GM13977 (cell line): ENCODE measurements around the gene OR2T33.
"Not testable (repeated sequence)": the region's sequence is repeated elsewhere in the genome, so short reads cannot be mapped to it uniquely, and the experiment has no call there.

Experiments
- DNase-seq: peaks from one replicate; pipeline ENCODE4 v3.0.0; 2012; ENCODE audit warnings: low spot score
- in situ Hi-C: fragments of 300-500 bp; cut with MboI; formaldehyde crosslinking; loops from one replicate; pipeline ENCODE4 v1.12.0; 2022; ENCODE audit warnings: low sequenced_read_pairs, low pct_unique_long_range_greater_than_20kb, mixed read lengths, inconsistent platforms; ENCODE audit not compliant: unreplicated experiment
- TF ChIP-seq, protein P1 (sequence below): IDR thresholded peaks from 2 replicates; pipeline ENCODE4 v1.5.1; 2012; ENCODE audit warnings: mild to moderate bottlenecking, control low read depth; ENCODE audit not compliant: insufficient read depth; ENCODE audit errors: extremely low read depth, missing control alignments

OR2T33 gene

DNA sequence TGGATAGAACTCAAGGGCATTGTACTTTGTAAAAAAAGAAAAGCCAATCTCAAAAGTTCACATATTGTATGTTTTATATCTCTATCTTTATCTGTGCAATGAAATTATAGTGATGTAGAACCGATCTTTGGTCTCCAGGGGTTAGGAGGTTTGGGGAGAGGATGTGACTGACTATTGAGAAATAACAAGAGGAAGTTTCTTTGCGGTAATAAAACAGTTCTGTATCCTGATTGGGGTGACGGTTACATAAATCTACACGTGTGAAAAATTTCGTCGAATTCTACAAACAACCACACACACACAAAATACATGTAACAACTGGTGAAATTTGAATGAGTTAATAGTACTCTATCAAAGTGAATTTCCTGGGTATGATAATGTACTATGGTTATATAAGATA lies 10.6 kb upstream of the OR2T33 start:
- TF ChIP-seq, protein P1, sequence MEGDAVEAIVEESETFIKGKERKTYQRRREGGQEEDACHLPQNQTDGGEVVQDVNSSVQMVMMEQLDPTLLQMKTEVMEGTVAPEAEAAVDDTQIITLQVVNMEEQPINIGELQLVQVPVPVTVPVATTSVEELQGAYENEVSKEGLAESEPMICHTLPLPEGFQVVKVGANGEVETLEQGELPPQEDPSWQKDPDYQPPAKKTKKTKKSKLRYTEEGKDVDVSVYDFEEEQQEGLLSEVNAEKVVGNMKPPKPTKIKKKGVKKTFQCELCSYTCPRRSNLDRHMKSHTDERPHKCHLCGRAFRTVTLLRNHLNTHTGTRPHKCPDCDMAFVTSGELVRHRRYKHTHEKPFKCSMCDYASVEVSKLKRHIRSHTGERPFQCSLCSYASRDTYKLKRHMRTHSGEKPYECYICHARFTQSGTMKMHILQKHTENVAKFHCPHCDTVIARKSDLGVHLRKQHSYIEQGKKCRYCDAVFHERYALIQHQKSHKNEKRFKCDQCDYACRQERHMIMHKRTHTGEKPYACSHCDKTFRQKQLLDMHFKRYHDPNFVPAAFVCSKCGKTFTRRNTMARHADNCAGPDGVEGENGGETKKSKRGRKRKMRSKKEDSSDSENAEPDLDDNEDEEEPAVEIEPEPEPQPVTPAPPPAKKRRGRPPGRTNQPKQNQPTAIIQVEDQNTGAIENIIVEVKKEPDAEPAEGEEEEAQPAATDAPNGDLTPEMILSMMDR: no peak
- DNase-seq: no peak
- in situ Hi-C loops: no loop called here

DNA sequence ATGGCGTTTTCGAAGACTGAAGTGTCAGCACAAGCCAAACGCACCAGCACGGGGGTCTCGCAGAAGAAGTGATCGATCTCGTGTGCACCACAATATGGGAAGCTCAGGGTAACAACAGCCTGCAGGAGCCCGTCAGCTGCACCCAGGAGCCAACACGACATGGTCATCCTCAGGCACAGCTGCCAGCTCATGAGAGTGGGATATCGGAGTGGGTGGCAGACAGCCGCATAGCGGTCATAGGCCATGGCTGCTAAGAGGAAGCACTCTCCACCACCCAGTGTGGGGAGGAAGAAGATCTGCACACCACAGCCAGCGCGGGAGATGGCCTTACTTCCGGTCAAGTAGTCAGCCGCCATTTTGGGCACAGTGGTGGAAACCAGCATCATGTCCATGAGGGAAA lies 4.6 kb downstream of the OR2T33 start:
- in situ Hi-C loops, DNase-seq: not testable (repeated sequence)

DNA sequence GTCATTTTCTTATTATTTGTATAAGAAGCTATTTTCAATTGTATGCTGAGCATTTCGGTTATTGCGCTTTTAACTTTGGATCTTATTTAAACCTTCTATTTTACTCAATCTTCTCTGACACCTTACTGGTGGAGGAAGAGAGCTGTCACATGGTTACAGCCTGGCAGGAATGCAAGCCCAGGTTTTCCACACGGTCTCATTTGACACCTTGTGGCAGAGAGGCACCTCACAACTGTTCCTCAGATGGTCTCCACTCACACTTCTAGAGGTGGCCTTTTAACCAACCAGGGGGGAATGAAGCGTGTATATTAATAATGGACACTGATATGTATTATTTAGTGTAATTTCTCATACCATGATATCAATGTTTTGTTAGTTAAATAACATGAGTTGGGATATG lies 9.6 kb downstream of the OR2T33 start:
- no peak for DNase-seq
- TF ChIP-seq, protein P1: peak; percentile 6
- in situ Hi-C loops: no loop called here

DNA sequence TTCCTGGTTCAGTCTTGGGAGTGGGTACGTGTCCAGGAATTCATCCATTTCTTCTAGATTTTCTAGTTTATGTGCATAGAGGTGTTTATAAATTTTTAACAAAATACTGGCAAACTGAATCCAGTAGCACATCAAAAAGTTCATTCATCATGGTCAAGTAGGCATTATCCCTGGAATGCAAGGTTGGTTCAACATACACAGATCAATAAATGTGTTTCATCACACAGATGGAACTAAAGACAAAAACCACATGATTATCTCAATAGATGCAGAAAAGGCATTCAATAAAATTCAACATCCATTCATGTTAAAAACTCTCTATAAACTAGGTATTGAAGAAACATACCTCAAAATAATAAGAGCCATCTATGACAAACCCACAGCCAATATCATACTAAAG lies 18.5 kb downstream of the OR2T33 start:
- DNase-seq, in situ Hi-C loops: not testable (repeated sequence)

DNA sequence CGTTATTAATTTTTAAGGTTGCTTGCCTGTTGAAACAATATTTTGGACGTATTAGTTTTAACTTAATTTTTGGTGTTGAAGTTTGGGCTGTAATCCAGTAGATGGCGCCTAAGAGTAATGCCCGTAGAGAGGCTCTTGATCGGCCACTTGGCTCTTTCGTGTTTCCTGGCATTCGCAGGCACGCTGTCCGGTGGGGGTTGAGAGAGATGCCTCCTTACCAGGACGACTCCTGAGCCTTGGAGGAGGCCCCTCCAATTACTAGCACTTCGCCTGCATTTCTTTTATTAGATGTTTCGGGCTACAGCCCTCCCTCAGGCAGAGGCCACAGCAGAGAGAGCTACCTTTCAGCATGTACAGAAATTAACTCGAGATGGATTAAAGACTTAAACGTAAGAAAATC lies 34.6 kb downstream of the OR2T33 start:
- peak; percentile 50 for DNase-seq
- in situ Hi-C loops: no loop called here
- TF ChIP-seq, protein P1: peak; percentile 73

DNA sequence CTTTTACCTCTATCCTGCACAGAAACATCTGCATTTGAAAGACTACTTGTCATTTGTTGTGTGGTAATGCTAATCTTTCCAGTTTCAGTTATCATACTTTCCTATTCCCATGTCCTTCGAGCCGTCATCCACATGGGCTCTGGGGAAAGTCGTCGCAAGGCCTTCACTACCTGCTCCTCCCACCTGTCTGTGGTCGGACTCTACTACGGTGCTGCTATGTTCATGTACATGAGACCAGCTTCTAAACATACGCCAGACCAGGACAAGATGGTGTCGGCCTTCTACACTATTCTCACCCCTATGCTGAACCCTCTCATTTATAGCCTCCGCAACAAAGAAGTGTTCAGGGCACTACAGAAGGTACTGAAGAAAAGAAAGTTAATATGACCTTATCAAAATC lies 38.3 kb downstream of the OR2T33 start:
- TF ChIP-seq, protein P1: no peak
- no peak for DNase-seq
- in situ Hi-C loops: no loop called here

DNA sequence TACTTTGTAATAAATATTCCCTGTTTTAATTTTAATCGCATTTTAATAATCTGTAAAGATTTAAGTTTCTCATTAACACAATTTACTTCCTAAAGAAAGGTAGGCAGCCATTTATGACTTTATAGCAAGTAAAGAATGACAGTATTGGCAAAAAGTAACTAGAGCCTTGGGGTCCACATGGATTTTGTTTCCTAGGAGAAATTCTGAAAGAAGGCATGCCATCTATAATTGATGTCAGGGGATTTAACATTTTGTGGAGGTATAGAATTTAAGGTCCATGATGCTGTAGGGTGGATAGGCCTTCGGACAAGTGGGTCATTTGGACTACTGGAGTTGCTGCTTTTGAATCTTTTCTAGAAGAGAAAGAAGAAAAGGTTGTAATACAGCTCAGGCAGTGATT lies 46.7 kb downstream of the OR2T33 start, which contains the start of gene OR2M4:
Gene OR2M4, plus strand, starts transcription at position 301 of the 400 bp plus-strand sequence. CDS start 7,512 bp downstream, outside the sequence.
- no peak for DNase-seq
- TF ChIP-seq, protein P1: no peak
- in situ Hi-C loops: no loop called here

DNA sequence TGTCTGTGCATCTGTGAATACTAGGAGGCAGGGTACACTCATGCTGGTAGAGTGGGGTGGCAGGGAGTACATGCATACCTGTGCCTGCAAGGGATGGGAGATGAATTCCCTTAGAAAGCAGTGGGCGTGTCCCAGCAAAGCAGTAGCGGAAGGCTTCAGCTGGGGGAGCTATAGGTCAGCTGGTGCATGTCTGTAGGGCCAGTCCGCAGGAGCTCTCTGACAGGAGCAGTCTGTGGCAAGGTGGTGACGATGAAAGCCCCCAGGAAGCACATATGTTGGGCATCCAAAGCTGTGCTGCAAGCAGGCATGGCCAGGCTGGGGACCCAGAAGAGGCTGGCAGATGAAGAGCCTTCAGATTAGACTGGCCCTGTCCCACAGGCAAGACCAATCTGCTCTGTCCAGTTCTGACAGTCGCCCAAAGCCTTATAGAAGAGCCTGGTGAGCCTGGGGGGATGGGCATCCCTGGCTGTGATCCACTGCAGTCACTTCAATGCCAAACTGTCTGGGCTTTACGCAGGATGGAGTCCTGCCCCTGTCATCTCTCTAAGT lies 48.3 kb downstream of the OR2T33 start:
- no peak for DNase-seq
- TF ChIP-seq, protein P1: no peak

More for the DNA sequence above, 48.3 kb downstream of the OR2T33 start:
- in situ Hi-C loops: no loop called here
